Suppressor macrophage treated with lipopolysaccharide for 4 hours (primary cell): ENCODE data around the gene PIGC.

Experiments
- DNase-seq: peaks from one replicate; pipeline ENCODE4 v3.0.0-alpha.2; 2020

Gene PIGC

GRCh38 chr1:172443666-172444453 lies at the start of gene PIGC:
PIGC (minus strand) TSS chr1:172444069; CDS start chr1:172442622, 1,447 bp downstream.
- DNase-seq: peak; percentile 94

GRCh38 chr1:172492421-172492820 lies 48.6 kb upstream of the PIGC start:
- DNase-seq: no peak

- DNase-seq: no peak
These were observed 46.0 kb upstream of the PIGC start for GRCh38 chr1:172489847-172490246.

GRCh38 chr1:172488393-172488792 lies 44.5 kb upstream of the PIGC start:
- no peak for DNase-seq

GRCh38 chr1:172487550-172487949 lies 43.7 kb upstream of the PIGC start:
- DNase-seq: no peak

- DNase-seq: no peak
These were observed 43.1 kb upstream of the PIGC start for GRCh38 chr1:172486805-172487454.

GRCh38 chr1:172485626-172486025 lies 41.8 kb upstream of the PIGC start:
- DNase-seq: no peak

- no peak for DNase-seq
These were observed 40.4 kb upstream of the PIGC start for GRCh38 chr1:172484252-172484651.

GRCh38 chr1:172483448-172483847 lies 39.6 kb upstream of the PIGC start:
- DNase-seq: no peak

- no peak for DNase-seq
These were observed 38.2 kb upstream of the PIGC start for GRCh38 chr1:172482044-172482443.

GRCh38 chr1:172480431-172480830 lies 36.6 kb upstream of the PIGC start:
- DNase-seq: no peak

- no peak for DNase-seq
These were observed 34.6 kb upstream of the PIGC start for GRCh38 chr1:172478485-172478884.

GRCh38 chr1:172477741-172478140 lies 33.9 kb upstream of the PIGC start:
- DNase-seq: no peak

GRCh38 chr1:172477216-172477615 lies 33.3 kb upstream of the PIGC start:
- DNase-seq: no peak

GRCh38 chr1:172476218-172476811 lies 32.4 kb upstream of the PIGC start:
- no peak for DNase-seq

- DNase-seq: no peak
These were observed 30.0 kb upstream of the PIGC start for GRCh38 chr1:172473842-172474241.

- peak; percentile 69 for DNase-seq
These were observed 29.4 kb upstream of the PIGC start for GRCh38 chr1:172473302-172473701.

- DNase-seq: peak; percentile 29
These were observed 28.6 kb upstream of the PIGC start for GRCh38 chr1:172472495-172472894.

GRCh38 chr1:172471666-172472065 lies 27.8 kb upstream of the PIGC start:
- DNase-seq: no peak

- DNase-seq: no peak
These were observed 26.3 kb upstream of the PIGC start for GRCh38 chr1:172470149-172470548.

GRCh38 chr1:172469717-172470116 lies 25.8 kb upstream of the PIGC start:
- DNase-seq: peak; percentile 16

GRCh38 chr1:172468296-172468695 lies 24.4 kb upstream of the PIGC start:
- no peak for DNase-seq

GRCh38 chr1:172467446-172467845 lies 23.6 kb upstream of the PIGC start:
- DNase-seq: no peak

GRCh38 chr1:172466795-172467407 lies 23.0 kb upstream of the PIGC start:
- no peak for DNase-seq
